Vagina (tissue), 2 donors: ENCODE results near the gene MGMT. TPM values are rescaled to one million over a fixed set of nuclear protein-coding genes. Genes with fewer than 3 reads are reported as not detected.

Experiments used
- DNase-seq, 2 donors: peaks; one replicate each; pipeline ENCODE4 v3.0.0-alpha.2; 2017; ENCODE audit errors: extremely low spot score in 2 of 2
- H3K27ac ChIP-seq: fragments of 200-600 bp; sonication (generic); one replicate; pipeline ENCODE4 v1.5.1; 2019
- H3K27me3 ChIP-seq: fragments of 200-600 bp; sonication (generic); one replicate; pipeline ENCODE4 v1.5.1; 2019
- H3K36me3 ChIP-seq, 2 donors: fragments of 200-600 bp; sonication (generic); one replicate each; pipeline ENCODE4 v1.5.1; 2017 to 2019
- H3K4me1 ChIP-seq: fragments of 200-600 bp; sonication (generic); one replicate; pipeline ENCODE4 v1.5.1; 2019
- H3K4me3 ChIP-seq, 2 donors: fragments of 200-600 bp; sonication (generic); 1 replicate in 1 of 2; 2 replicates in 1 of 2; pipeline ENCODE4 v1.5.1; 2016 to 2019
- H3K9me3 ChIP-seq: fragments of 200-600 bp; sonication (generic); one replicate; pipeline ENCODE4 v1.5.1; 2019
- CTCF ChIP-seq, 3 experiments: fragments of 450-650 bp in 2 of 3; fragments of 200-600 bp in 1 of 3; sonication (generic) in 1 of 3; IDR thresholded peaks; one replicate each; pipeline ENCODE4 v1.5.1; 2017 to 2019; ENCODE audit warnings: antibody characterized with exemption in 3 of 3, mild to moderate bottlenecking in 2 of 3, moderate library complexity in 2 of 3
- POLR2A ChIP-seq, 2 donors: fragments of 450-650 bp; IDR thresholded peaks; one replicate each; pipeline ENCODE4 v1.6.1; 2017; ENCODE audit warnings: antibody characterized with exemption in 2 of 2, mild to moderate bottlenecking in 2 of 2, moderate library complexity in 2 of 2
- POLR2AphosphoS5 ChIP-seq, 2 donors: sonication (generic); formaldehyde crosslinking; IDR thresholded peaks; one replicate each; pipeline ENCODE4 v1.9.0; 2017; ENCODE audit warnings: antibody characterized with exemption in 2 of 2, mild to moderate bottlenecking in 2 of 2, low read depth in 1 of 2; ENCODE audit not compliant: insufficient read depth in 1 of 2
- intact Hi-C: fragments of 100-400 bp; cut with DNase I; formaldehyde crosslinking; loops from one replicate; pipeline ENCODE4 v1.15.1; 2023
- total RNA-seq: library from RNA; depleted of rRNA; stranded (reverse); fragments of >200 nt; gene quantifications from one replicate; pipeline ENCODE4 v1.2.3, GENCODE V29; 2016

Gene MGMT
- total RNA-seq, 1 donor from 2014 or later: 16.0 TPM

- no peaks in the 10 kb centered on the region for H3K27me3 ChIP-seq
- no peak overlapping the region for H3K4me3 ChIP-seq
- no peak for DNase-seq
- no peaks in the 10 kb centered on the region for H3K4me1 ChIP-seq
- TF ChIP-seq CTCF (IDR thresholded peaks at IDR 0.05) (no peak), POLR2AphosphoS5 (IDR thresholded peaks at IDR 0.05; ENCODE audit: insufficient read depth in 1 of 2, low read depth in 1 of 2) (no peak), POLR2A (IDR thresholded peaks at IDR 0.05) (no peak)
- intact Hi-C loops: no loop called here
- H3K27ac ChIP-seq: no peak overlapping the region
- H3K9me3 ChIP-seq: no peaks in the 10 kb centered on the region
- no peaks in the 10 kb centered on the region for H3K36me3 ChIP-seq
Observed at GRCh38 chr10:129547608-129548007, 80.6 kb downstream of the MGMT start.

DNA sequence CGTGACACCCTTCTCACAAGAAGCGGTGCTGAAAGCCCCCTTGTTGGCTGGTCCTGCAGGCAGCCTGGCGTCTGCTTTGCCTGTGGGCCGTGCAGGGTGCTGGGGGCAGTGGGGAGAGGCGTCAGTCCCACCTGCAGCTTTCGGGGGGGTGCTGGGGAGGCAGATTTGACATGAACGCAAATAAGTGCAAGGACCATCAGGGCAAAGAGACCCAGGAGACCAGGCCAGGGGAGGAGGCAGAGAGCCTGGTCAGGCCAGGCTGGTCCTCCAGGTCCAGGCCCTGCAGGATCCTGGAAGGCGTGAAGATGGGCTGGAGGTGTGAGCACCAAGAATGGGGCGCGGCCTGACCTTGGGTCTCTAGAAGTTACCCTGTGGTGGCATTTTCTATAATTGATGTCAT lies 81.6 kb downstream of the MGMT start:
- H3K4me3 ChIP-seq: no peak overlapping the region
- H3K4me1 ChIP-seq: no peaks in the 10 kb centered on the region
- TF ChIP-seq POLR2AphosphoS5 (IDR thresholded peaks at IDR 0.05; ENCODE audit: insufficient read depth in 1 of 2, low read depth in 1 of 2) (no peak), POLR2A (IDR thresholded peaks at IDR 0.05) (no peak), CTCF (IDR thresholded peaks at IDR 0.05) (no peak)
- no peaks in the 10 kb centered on the region for H3K36me3 ChIP-seq
- DNase-seq: peak in 1 of 2 donors; percentile 62
- H3K9me3 ChIP-seq: no peaks in the 10 kb centered on the region
- H3K27ac ChIP-seq: no peak overlapping the region
- no peaks in the 10 kb centered on the region for H3K27me3 ChIP-seq
- intact Hi-C loops: no loop called here

DNA sequence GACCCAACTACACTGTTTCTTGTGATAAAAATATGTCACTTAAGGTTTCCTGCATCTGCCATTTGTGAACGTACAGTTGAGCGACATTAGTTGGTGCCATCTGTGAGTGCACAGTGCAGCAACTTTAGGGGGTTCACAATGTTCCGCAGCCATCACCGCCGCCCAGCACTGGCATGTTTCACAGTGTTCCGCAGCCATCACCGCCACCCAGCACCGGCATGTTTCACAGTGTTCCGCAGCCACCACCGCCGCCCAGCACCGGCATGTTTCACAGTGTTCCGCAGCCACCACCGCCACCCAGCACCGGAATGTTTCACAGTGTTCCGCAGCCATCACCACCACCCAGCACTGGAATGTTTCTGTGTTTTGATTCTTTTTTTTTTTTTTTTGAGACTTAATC lies 83.0 kb downstream of the MGMT start:
- no peaks in the 10 kb centered on the region for H3K9me3 ChIP-seq
- no peaks in the 10 kb centered on the region for H3K27me3 ChIP-seq
- H3K4me1 ChIP-seq: no peaks in the 10 kb centered on the region
- no peaks in the 10 kb centered on the region for H3K36me3 ChIP-seq
- no peak overlapping the region for H3K4me3 ChIP-seq
- H3K27ac ChIP-seq: no peak overlapping the region
- TF ChIP-seq POLR2A (IDR thresholded peaks at IDR 0.05) (no peak), CTCF (IDR thresholded peaks at IDR 0.05) (no peak), POLR2AphosphoS5 (IDR thresholded peaks at IDR 0.05; ENCODE audit: insufficient read depth in 1 of 2, low read depth in 1 of 2) (no peak)
- intact Hi-C loops: no loop called here
- DNase-seq: no peak

- TF ChIP-seq POLR2A (IDR thresholded peaks at IDR 0.05) (no peak), POLR2AphosphoS5 (IDR thresholded peaks at IDR 0.05; ENCODE audit: insufficient read depth in 1 of 2, low read depth in 1 of 2) (no peak)
- Histone ChIP-seq H3K4me1 (no peaks in the 10 kb centered on the region), H3K27me3 (no peaks in the 10 kb centered on the region), H3K27ac (no peak overlapping the region), H3K36me3 (no peaks in the 10 kb centered on the region), H3K9me3 (no peaks in the 10 kb centered on the region), H3K4me3 (no peak overlapping the region)
- intact Hi-C loops: no loop called here
- peak in 1 of 2 donors; percentile 62 for DNase-seq
Observed at GRCh38 chr10:129550658-129551057, 83.6 kb downstream of the MGMT start.

GRCh38 chr10:129552119-129552518 lies 85.1 kb downstream of the MGMT start:
- intact Hi-C loops: no loop called here
- H3K27me3 ChIP-seq: no peaks in the 10 kb centered on the region
- DNase-seq: peak in 1 of 2 donors; percentile 54
- no peak overlapping the region for H3K4me3 ChIP-seq
- H3K27ac ChIP-seq: no peak overlapping the region
- no peaks in the 10 kb centered on the region for H3K9me3 ChIP-seq
- no peaks in the 10 kb centered on the region for H3K36me3 ChIP-seq
- no peaks in the 10 kb centered on the region for H3K4me1 ChIP-seq
- no peak for TF ChIP-seq CTCF (IDR thresholded peaks at IDR 0.05)
- no peak for TF ChIP-seq POLR2AphosphoS5 (IDR thresholded peaks at IDR 0.05; ENCODE audit: insufficient read depth in 1 of 2, low read depth in 1 of 2)
- TF ChIP-seq POLR2A (IDR thresholded peaks at IDR 0.05): no peak
